SK-N-SH treated with all-trans-retinoic acid at 6 μM for 48 hours (cell line): ENCODE measurements around the gene DLG3.

Experiments
- ARNTL ChIP-seq: fragments of 450-650 bp; formaldehyde crosslinking; IDR thresholded peaks from 2 replicates; pipeline ENCODE4 v1.5.0; 2020; ENCODE audit warnings: low read depth, mild to moderate bottlenecking, moderate library complexity, borderline replicate concordance
- ISL1 ChIP-seq: fragments of 250-450 bp; sonication (Bioruptor Pico); IDR thresholded peaks from 2 replicates; pipeline ENCODE4 v2.1.2; 2022; ENCODE audit warnings: mild to moderate bottlenecking, moderate library complexity
- RARB ChIP-seq: fragments of 250-450 bp; sonication (Bioruptor Pico); IDR thresholded peaks from 2 replicates; pipeline ENCODE4 v1.8.0; 2021; ENCODE audit warnings: mild to moderate bottlenecking, moderate library complexity
- ZNF70 ChIP-seq: fragments of 450-650 bp; formaldehyde crosslinking; IDR thresholded peaks from 2 replicates; pipeline ENCODE4 v1.5.0; 2020; ENCODE audit warnings: mild to moderate bottlenecking, moderate library complexity
- TF ChIP-seq, protein P1 (sequence below): fragments of 250-450 bp; sonication (Bioruptor Pico); IDR thresholded peaks from 2 replicates; pipeline ENCODE4 v1.5.1; 2020; ENCODE audit warnings: low read depth, mild to moderate bottlenecking, moderate library complexity
- TF ChIP-seq, protein P2 (sequence below): fragments of 250-450 bp; sonication (Bioruptor Pico); IDR thresholded peaks from 2 replicates; pipeline ENCODE4 v1.5.0; 2020; ENCODE audit warnings: mild to moderate bottlenecking, moderate library complexity
- TF ChIP-seq, protein P3 (sequence below): fragments of 250-450 bp; sonication (Bioruptor Pico); IDR thresholded peaks from 2 replicates; pipeline ENCODE4 v1.8.0; 2020; ENCODE audit warnings: mild to moderate bottlenecking, moderate library complexity, borderline replicate concordance

DNA sequence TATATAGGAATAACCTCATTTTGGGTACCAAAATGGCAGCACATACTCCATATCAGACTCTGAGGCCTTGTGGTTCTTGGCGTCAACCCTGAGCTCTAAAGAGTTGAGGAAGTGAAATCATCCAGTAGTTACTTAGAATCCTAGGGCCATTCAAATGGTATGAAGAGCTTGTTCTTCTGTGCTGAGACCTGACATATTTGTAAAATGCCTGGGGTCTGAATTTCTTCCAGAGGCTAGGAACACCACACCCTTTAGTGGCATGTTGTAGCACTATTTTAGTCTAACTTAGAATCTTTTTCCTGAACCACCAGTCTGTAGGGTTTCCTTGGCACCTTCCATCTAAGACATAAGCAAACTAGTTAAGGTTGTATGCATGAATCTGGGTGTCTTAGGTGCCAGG lies 39.6 kb upstream of the DLG3 start:
- TF ChIP-seq, protein P1, sequence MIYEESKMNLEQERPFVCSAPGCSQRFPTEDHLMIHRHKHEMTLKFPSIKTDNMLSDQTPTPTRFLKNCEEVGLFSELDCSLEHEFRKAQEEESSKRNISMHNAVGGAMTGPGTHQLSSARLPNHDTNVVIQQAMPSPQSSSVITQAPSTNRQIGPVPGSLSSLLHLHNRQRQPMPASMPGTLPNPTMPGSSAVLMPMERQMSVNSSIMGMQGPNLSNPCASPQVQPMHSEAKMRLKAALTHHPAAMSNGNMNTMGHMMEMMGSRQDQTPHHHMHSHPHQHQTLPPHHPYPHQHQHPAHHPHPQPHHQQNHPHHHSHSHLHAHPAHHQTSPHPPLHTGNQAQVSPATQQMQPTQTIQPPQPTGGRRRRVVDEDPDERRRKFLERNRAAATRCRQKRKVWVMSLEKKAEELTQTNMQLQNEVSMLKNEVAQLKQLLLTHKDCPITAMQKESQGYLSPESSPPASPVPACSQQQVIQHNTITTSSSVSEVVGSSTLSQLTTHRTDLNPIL (CRISPR knock-in tag) = no peak
- TF ChIP-seq ISL1 (no peak), RARB (no peak), ARNTL (CRISPR knock-in tag) (no peak), ZNF70 (CRISPR knock-in tag) (no peak)
- TF ChIP-seq, protein P2, sequence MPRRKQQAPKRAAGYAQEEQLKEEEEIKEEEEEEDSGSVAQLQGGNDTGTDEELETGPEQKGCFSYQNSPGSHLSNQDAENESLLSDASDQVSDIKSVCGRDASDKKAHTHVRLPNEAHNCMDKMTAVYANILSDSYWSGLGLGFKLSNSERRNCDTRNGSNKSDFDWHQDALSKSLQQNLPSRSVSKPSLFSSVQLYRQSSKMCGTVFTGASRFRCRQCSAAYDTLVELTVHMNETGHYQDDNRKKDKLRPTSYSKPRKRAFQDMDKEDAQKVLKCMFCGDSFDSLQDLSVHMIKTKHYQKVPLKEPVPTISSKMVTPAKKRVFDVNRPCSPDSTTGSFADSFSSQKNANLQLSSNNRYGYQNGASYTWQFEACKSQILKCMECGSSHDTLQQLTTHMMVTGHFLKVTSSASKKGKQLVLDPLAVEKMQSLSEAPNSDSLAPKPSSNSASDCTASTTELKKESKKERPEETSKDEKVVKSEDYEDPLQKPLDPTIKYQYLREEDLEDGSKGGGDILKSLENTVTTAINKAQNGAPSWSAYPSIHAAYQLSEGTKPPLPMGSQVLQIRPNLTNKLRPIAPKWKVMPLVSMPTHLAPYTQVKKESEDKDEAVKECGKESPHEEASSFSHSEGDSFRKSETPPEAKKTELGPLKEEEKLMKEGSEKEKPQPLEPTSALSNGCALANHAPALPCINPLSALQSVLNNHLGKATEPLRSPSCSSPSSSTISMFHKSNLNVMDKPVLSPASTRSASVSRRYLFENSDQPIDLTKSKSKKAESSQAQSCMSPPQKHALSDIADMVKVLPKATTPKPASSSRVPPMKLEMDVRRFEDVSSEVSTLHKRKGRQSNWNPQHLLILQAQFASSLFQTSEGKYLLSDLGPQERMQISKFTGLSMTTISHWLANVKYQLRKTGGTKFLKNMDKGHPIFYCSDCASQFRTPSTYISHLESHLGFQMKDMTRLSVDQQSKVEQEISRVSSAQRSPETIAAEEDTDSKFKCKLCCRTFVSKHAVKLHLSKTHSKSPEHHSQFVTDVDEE = no peak
- TF ChIP-seq, protein P3, sequence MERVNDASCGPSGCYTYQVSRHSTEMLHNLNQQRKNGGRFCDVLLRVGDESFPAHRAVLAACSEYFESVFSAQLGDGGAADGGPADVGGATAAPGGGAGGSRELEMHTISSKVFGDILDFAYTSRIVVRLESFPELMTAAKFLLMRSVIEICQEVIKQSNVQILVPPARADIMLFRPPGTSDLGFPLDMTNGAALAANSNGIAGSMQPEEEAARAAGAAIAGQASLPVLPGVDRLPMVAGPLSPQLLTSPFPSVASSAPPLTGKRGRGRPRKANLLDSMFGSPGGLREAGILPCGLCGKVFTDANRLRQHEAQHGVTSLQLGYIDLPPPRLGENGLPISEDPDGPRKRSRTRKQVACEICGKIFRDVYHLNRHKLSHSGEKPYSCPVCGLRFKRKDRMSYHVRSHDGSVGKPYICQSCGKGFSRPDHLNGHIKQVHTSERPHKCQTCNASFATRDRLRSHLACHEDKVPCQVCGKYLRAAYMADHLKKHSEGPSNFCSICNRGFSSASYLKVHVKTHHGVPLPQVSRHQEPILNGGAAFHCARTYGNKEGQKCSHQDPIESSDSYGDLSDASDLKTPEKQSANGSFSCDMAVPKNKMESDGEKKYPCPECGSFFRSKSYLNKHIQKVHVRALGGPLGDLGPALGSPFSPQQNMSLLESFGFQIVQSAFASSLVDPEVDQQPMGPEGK = no peak
